ENCODE data around the gene PLA2G6. TPM values are rescaled to one million over a fixed set of nuclear protein-coding genes. Genes with fewer than 3 reads are reported as not detected.

The PLA2G6 gene
- total RNA-seq, 1 donor from 2014 or later: 36.0 TPM

GRCh38 chr22:38138961-38139360, 42.7 kb downstream of the PLA2G6 start:
- no peak for DNase-seq (ENCODE audit: low spot score)
- H3K4me1 Mint-ChIP-seq (ENCODE audit: low read depth): peaks cover 3% of the 10 kb centered on the region
- H3K27ac Mint-ChIP-seq: no peak overlapping the region
- H3K9me3 Mint-ChIP-seq: no peaks in the 10 kb centered on the region
- H3K36me3 Mint-ChIP-seq (ENCODE audit: low read depth): peaks cover 25% of the 10 kb centered on the region
- intact Hi-C loops (cut with micrococcal nuclease): no loop called here
- H3K27me3 Mint-ChIP-seq (ENCODE audit: low read depth): no peaks in the 10 kb centered on the region
- H3K4me3 Mint-ChIP-seq (ENCODE audit: low read depth): no peak overlapping the region

GRCh38 chr22:38137876-38138687, 43.5 kb downstream of the PLA2G6 start:
- Mint-ChIP-seq H3K4me1 (ENCODE audit: low read depth) (no peaks in the 10 kb centered on the region), H3K36me3 (ENCODE audit: low read depth) (peaks cover 19% of the 10 kb centered on the region), H3K27me3 (ENCODE audit: low read depth) (no peaks in the 10 kb centered on the region), H3K4me3 (ENCODE audit: low read depth) (no peak overlapping the region), H3K9me3 (no peaks in the 10 kb centered on the region), H3K27ac (no peak overlapping the region)
- intact Hi-C loops (cut with micrococcal nuclease): no loop called here
- DNase-seq (ENCODE audit: low spot score): no peak

- no peak for DNase-seq (ENCODE audit: low spot score)
- Mint-ChIP-seq H3K36me3 (ENCODE audit: low read depth) (peaks cover 17% of the 10 kb centered on the region), H3K4me1 (ENCODE audit: low read depth) (no peaks in the 10 kb centered on the region), H3K27me3 (ENCODE audit: low read depth) (no peaks in the 10 kb centered on the region), H3K9me3 (no peaks in the 10 kb centered on the region), H3K4me3 (ENCODE audit: low read depth) (no peak overlapping the region), H3K27ac (no peak overlapping the region)
- intact Hi-C loops (cut with micrococcal nuclease): no loop called here
Measured at GRCh38 chr22:38136607-38137006, 45.0 kb downstream of the PLA2G6 start.

GRCh38 chr22:38135133-38135706, 46.4 kb downstream of the PLA2G6 start:
- Mint-ChIP-seq H3K4me1 (ENCODE audit: low read depth) (no peaks in the 10 kb centered on the region), H3K4me3 (ENCODE audit: low read depth) (no peak overlapping the region), H3K27me3 (ENCODE audit: low read depth) (no peaks in the 10 kb centered on the region), H3K27ac (no peak overlapping the region), H3K9me3 (no peaks in the 10 kb centered on the region), H3K36me3 (ENCODE audit: low read depth) (peaks cover 17% of the 10 kb centered on the region)
- DNase-seq (ENCODE audit: low spot score): no peak
- intact Hi-C loops (cut with micrococcal nuclease): no loop called here

- DNase-seq (ENCODE audit: low spot score): no peak
- Mint-ChIP-seq H3K27ac (no peak overlapping the region), H3K27me3 (ENCODE audit: low read depth) (no peaks in the 10 kb centered on the region), H3K9me3 (no peaks in the 10 kb centered on the region), H3K4me3 (ENCODE audit: low read depth) (no peak overlapping the region), H3K4me1 (ENCODE audit: low read depth) (no peaks in the 10 kb centered on the region), H3K36me3 (ENCODE audit: low read depth) (peaks cover 17% of the 10 kb centered on the region)
- intact Hi-C loops (cut with micrococcal nuclease): no loop called here
Measured at GRCh38 chr22:38133331-38133730, 48.3 kb downstream of the PLA2G6 start.

GRCh38 chr22:38132794-38133193, 48.8 kb downstream of the PLA2G6 start:
- peaks cover 13% of the 10 kb centered on the region for H3K36me3 Mint-ChIP-seq (ENCODE audit: low read depth)
- H3K4me1 Mint-ChIP-seq (ENCODE audit: low read depth): no peaks in the 10 kb centered on the region
- intact Hi-C loops (cut with micrococcal nuclease): no loop called here
- no peaks in the 10 kb centered on the region for H3K9me3 Mint-ChIP-seq
- no peak overlapping the region for H3K4me3 Mint-ChIP-seq (ENCODE audit: low read depth)
- no peak for DNase-seq (ENCODE audit: low spot score)
- H3K27me3 Mint-ChIP-seq (ENCODE audit: low read depth): no peaks in the 10 kb centered on the region
- H3K27ac Mint-ChIP-seq: no peak overlapping the region

- Mint-ChIP-seq H3K27me3 (ENCODE audit: low read depth) (no peaks in the 10 kb centered on the region), H3K9me3 (no peaks in the 10 kb centered on the region), H3K36me3 (ENCODE audit: low read depth) (peaks cover 12% of the 10 kb centered on the region), H3K4me3 (ENCODE audit: low read depth) (no peak overlapping the region), H3K4me1 (ENCODE audit: low read depth) (no peaks in the 10 kb centered on the region), H3K27ac (no peak overlapping the region)
- intact Hi-C loops (cut with micrococcal nuclease): no loop called here
- no peak for DNase-seq (ENCODE audit: low spot score)
Measured at GRCh38 chr22:38132136-38132535, 49.5 kb downstream of the PLA2G6 start.

- H3K27ac Mint-ChIP-seq: no peak overlapping the region
- H3K27me3 Mint-ChIP-seq (ENCODE audit: low read depth): no peaks in the 10 kb centered on the region
- H3K4me1 Mint-ChIP-seq (ENCODE audit: low read depth): no peaks in the 10 kb centered on the region
- intact Hi-C loops (cut with micrococcal nuclease): no loop called here
- no peak for DNase-seq (ENCODE audit: low spot score)
- H3K36me3 Mint-ChIP-seq (ENCODE audit: low read depth): peaks cover 12% of the 10 kb centered on the region
- H3K4me3 Mint-ChIP-seq (ENCODE audit: low read depth): no peak overlapping the region
- H3K9me3 Mint-ChIP-seq: no peaks in the 10 kb centered on the region
Measured at GRCh38 chr22:38131399-38131798, 50.2 kb downstream of the PLA2G6 start.

GRCh38 chr22:38129856-38130255, 51.8 kb downstream of the PLA2G6 start:
- intact Hi-C loops (cut with micrococcal nuclease): no loop called here
- Mint-ChIP-seq H3K27ac (no peak overlapping the region), H3K27me3 (ENCODE audit: low read depth) (no peaks in the 10 kb centered on the region)

GRCh38 chr22:38129021-38129420, 52.6 kb downstream of the PLA2G6 start:
- Mint-ChIP-seq H3K9me3 (no peaks in the 10 kb centered on the region), H3K4me3 (ENCODE audit: low read depth) (no peak overlapping the region), H3K27ac (no peak overlapping the region), H3K27me3 (ENCODE audit: low read depth) (no peaks in the 10 kb centered on the region), H3K4me1 (ENCODE audit: low read depth) (peaks cover 3% of the 10 kb centered on the region), H3K36me3 (ENCODE audit: low read depth) (peaks cover 2% of the 10 kb centered on the region)
- intact Hi-C loops (cut with micrococcal nuclease): no loop called here
- DNase-seq (ENCODE audit: low spot score): no peak

More at GRCh38 chr22:38129856-38130255, 51.8 kb downstream of the PLA2G6 start:
- Mint-ChIP-seq H3K4me3 (ENCODE audit: low read depth) (no peak overlapping the region), H3K4me1 (ENCODE audit: low read depth) (no peaks in the 10 kb centered on the region), H3K36me3 (ENCODE audit: low read depth) (peaks cover 2% of the 10 kb centered on the region), H3K9me3 (no peaks in the 10 kb centered on the region)
- DNase-seq (ENCODE audit: low spot score): no peak

- Mint-ChIP-seq H3K4me3 (ENCODE audit: low read depth) (no peak overlapping the region), H3K4me1 (ENCODE audit: low read depth) (peaks cover 3% of the 10 kb centered on the region), H3K27ac (no peak overlapping the region), H3K9me3 (no peaks in the 10 kb centered on the region), H3K36me3 (ENCODE audit: low read depth) (peaks cover 2% of the 10 kb centered on the region), H3K27me3 (ENCODE audit: low read depth) (no peaks in the 10 kb centered on the region)
- intact Hi-C loops (cut with micrococcal nuclease): no loop called here
- DNase-seq (ENCODE audit: low spot score): no peak
Measured at GRCh38 chr22:38127869-38128268, 53.8 kb downstream of the PLA2G6 start.

GRCh38 chr22:38126928-38127668, 54.5 kb downstream of the PLA2G6 start:
- peaks cover 3% of the 10 kb centered on the region for H3K4me1 Mint-ChIP-seq (ENCODE audit: low read depth)
- DNase-seq (ENCODE audit: low spot score): no peak
- intact Hi-C loops (cut with micrococcal nuclease): no loop called here
- H3K9me3 Mint-ChIP-seq: no peaks in the 10 kb centered on the region
- no peaks in the 10 kb centered on the region for H3K27me3 Mint-ChIP-seq (ENCODE audit: low read depth)
- no peak overlapping the region for H3K27ac Mint-ChIP-seq
- no peaks in the 10 kb centered on the region for H3K36me3 Mint-ChIP-seq (ENCODE audit: low read depth)
- H3K4me3 Mint-ChIP-seq (ENCODE audit: low read depth): no peak overlapping the region

GRCh38 chr22:38125751-38126201, 55.9 kb downstream of the PLA2G6 start:
- Mint-ChIP-seq H3K4me3 (ENCODE audit: low read depth) (no peak overlapping the region), H3K9me3 (no peaks in the 10 kb centered on the region), H3K27ac (no peak overlapping the region), H3K4me1 (ENCODE audit: low read depth) (peaks cover 3% of the 10 kb centered on the region), H3K36me3 (ENCODE audit: low read depth) (no peaks in the 10 kb centered on the region), H3K27me3 (ENCODE audit: low read depth) (no peaks in the 10 kb centered on the region)
- intact Hi-C loops (cut with micrococcal nuclease): no loop called here
- no peak for DNase-seq (ENCODE audit: low spot score)
